ENCODE data around the gene TSPAN18.

The TSPAN18 gene

GRCh38 chr11:44711787-44712608 lies 14.8 kb upstream of the TSPAN18 start:
- DNase-seq: no peak

GRCh38 chr11:44713022-44713421 lies 13.7 kb upstream of the TSPAN18 start:
- no peak for DNase-seq

- no peak for DNase-seq
These were observed 10.5 kb upstream of the TSPAN18 start for GRCh38 chr11:44716256-44716655.

GRCh38 chr11:44718057-44718456 lies 8.7 kb upstream of the TSPAN18 start:
- no peak for DNase-seq

- peak; percentile 26 for DNase-seq
These were observed 8.0 kb upstream of the TSPAN18 start for GRCh38 chr11:44718612-44719390.

- DNase-seq: no peak
These were observed 1.6 kb upstream of the TSPAN18 start for GRCh38 chr11:44725016-44725685.

GRCh38 chr11:44725757-44726282 lies 942 bp upstream of the TSPAN18 start:
- no peak for DNase-seq

- DNase-seq: no peak
These were observed 281 bp downstream of the TSPAN18 start for GRCh38 chr11:44727114-44727372.

- DNase-seq: peak; percentile 52
These were observed 868 bp downstream of the TSPAN18 start for GRCh38 chr11:44727373-44728287.

GRCh38 chr11:44728491-44728910 lies 1.7 kb downstream of the TSPAN18 start:
- no peak for DNase-seq

- no peak for DNase-seq
These were observed 2.3 kb downstream of the TSPAN18 start for GRCh38 chr11:44729063-44729462.

GRCh38 chr11:44729713-44730112 lies 3.0 kb downstream of the TSPAN18 start:
- no peak for DNase-seq

GRCh38 chr11:44730775-44731174 lies 4.0 kb downstream of the TSPAN18 start:
- DNase-seq: no peak

- DNase-seq: no peak
These were observed 5.1 kb downstream of the TSPAN18 start for GRCh38 chr11:44731685-44732430.

- DNase-seq: no peak
These were observed 5.8 kb downstream of the TSPAN18 start for GRCh38 chr11:44732564-44732963.

GRCh38 chr11:44733877-44734276 lies 7.1 kb downstream of the TSPAN18 start:
- no peak for DNase-seq

GRCh38 chr11:44734843-44735381 lies 8.2 kb downstream of the TSPAN18 start:
- no peak for DNase-seq

- DNase-seq: no peak
These were observed 10.0 kb downstream of the TSPAN18 start for GRCh38 chr11:44736791-44737190.

- DNase-seq: no peak
These were observed 10.7 kb downstream of the TSPAN18 start for GRCh38 chr11:44737245-44738085.

- DNase-seq: no peak
These were observed 12.0 kb downstream of the TSPAN18 start for GRCh38 chr11:44738791-44739190.

Measured in NCI-H1105 treated with DMSO at 0.1 percent for 48 hours (cell line).